ENCODE measurements around the gene FRA10AC1.

GRCh38 chr10:93652857-93653256 is 49.5 kb downstream of the FRA10AC1 start:
- TF ChIP-seq POLR2A (IDR thresholded peaks at IDR 0.05; ENCODE audit: insufficient read depth in 1 of 2, low read depth in 2 of 2, low read length in 2 of 2) = no peak
- TF ChIP-seq CTCF (CRISPR knock-in tag; IDR thresholded peaks at IDR 0.05) = no peak
- TF ChIP-seq ARNT (IDR thresholded peaks at IDR 0.05) = no peak
- TF ChIP-seq ZHX2 (IDR thresholded peaks at IDR 0.05; ENCODE audit: low read depth) = no peak
- TF ChIP-seq ZHX2 (CRISPR knock-in tag; IDR thresholded peaks at IDR 0.05; ENCODE audit: borderline replicate concordance) = no peak
- no peak for TF ChIP-seq POLR2G (IDR thresholded peaks at IDR 0.05; ENCODE audit: low read depth, low read length)

Measured in HepG2 (cell line).